HG02943 (cell line): ENCODE measurements around the gene CORO7.

Experiments
- ATAC-seq: cut with Tn5 transposase; IDR thresholded peaks from one replicate; pipeline ENCODE4 v1.9.1; 2021; ENCODE audit warnings: mild to moderate bottlenecking, low read depth, moderate library complexity; ENCODE audit not compliant: unreplicated experiment

The CORO7 gene

DNA sequence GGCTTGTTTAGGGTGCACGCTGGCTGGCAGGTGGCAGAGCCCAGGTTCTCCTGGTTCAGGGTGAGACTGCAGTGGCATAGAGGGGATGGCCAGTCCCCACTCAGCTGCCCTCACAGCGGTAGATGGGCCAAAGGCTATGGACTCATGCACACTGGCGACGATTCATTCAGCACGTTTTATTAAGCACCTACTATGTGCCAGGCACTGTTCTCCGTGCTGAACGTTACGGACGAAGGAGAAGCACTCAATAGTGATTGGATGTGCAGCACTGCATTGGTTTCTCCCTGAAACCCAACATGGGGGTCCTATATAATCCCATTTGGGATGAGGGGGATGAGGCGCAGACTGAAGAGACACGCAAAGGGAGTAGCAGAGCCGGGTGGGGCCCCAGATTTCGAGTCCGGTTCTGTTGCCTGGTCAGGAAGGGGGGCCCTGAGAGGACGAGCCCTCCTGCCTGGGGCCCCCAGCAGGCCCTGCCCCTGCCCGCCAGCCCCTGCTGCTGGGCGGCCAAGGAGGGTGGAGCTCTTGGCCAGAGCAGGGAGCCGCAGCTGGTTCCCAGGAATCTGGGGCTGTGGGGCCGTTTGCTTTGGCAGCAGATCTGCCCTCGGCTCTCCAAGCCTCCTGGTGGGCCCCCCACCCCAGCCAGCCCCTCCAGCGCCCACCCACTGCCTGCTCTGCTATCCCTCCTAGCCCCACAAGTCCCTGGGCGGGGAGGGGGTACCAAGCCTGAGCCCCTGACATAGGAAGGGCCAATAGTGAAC is 91.7 kb downstream of the CORO7 start:
- ATAC-seq, result no peak

DNA sequence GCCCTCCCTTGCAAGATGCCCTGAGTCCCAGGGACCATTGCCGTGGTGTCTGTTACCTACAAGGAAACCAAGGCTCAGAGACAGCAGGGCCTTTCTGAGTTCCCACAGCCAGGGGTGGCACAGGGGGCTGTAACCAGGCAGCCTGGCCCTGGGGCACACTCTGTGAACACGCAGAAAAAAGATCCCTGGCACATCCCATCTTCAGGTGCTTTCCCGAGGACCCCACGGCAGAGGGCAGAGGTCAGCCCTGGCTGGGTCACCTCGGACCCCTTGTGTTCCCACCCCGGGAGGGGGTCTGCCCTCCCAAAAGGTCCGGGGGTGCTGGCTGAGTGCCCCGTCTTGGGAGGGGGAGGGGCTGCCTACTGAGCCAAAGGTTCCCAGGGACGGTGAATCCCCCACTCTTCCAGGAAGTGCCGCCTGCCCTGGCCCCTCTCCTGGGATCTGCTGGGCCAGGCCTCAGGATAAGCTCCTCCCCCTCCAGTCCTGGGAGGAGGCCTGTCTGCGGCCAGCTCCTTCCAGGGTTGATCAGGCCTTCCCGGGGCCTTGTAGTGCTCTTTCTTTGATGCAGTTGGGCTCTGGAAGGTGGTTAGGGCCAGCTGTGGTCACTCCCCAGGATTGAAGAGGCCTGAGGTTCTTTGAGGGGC is 92.4 kb downstream of the CORO7 start:
- no peak for ATAC-seq

- no peak for ATAC-seq
Measured at GRCh38 chr16:4323071-4323844, 93.1 kb downstream of the CORO7 start.

DNA sequence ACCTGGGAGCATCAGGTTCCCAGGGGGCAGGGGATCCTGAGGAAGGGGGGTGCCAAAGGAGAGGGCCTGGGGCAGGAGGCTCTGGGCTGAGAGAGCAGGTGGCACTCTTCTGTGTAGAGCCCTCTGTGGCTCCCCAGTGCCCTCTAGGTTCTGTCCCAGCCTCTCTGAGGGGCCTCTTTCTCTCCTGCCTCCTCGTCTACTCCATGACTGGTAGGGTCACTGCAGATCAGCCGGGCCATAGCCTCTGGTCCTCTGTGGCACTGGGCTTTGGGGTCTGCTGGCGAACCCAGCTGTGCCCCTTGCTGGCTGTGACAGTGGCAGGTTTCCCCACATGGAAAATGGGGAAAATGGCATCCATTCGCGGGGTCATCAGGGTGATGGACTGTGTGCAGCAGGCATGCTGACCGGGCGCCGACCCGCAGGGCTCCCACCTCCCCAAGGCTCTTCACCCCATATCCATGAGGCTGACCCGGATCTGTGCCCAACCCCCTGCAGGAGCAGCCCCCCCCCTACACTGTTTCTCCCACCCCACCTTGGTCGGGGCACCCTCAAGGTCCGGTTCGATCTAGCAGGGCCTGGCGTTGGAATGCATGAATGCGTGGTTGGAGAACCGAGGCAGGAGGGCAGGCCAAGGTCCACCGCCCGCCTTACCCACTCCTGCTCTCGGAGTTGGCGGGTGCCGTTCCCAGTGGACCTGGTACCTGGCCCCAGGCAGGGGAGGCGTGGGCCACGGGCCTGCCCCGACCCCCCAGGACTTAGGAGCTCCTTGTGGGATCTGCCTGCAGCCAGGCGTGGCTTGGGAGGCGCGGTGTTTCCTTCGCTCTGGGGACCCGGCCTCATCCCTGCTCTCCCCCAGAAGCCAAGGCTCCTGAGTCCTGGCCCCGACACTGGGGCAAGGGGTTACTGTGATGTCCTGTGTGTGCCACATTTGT is 94.0 kb downstream of the CORO7 start:
- no peak for ATAC-seq

- ATAC-seq, result no peak
Measured at GRCh38 chr16:4321286-4322120, 94.9 kb downstream of the CORO7 start.

DNA sequence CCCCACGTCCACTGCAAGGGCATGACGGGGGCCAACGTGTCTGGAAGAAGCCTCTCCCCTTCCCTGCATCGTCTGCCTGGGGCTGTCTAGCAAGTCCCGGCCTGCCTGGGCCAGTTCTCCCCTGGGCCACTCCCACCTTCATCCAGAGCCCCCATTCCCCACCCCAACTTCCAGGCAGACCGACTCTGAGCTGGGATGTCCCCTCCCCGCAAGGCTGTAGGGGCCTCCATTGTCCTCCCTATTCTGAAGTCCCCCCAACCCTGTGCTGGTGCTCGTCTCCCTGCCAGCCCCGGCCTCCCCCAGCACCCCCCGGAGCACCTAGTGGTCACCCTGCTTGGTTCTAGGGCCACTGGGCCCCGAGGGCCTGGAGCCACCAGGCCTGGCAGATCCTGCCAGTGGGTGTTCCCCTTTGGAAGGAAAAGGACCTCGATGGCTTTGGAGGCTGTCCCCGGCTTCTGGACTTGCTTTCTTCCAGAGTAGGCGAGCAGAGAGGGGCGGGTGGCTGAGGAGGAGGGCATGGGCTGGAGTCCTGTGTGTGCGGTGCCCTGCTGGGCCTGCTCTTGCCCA is 95.7 kb downstream of the CORO7 start:
- no peak for ATAC-seq

DNA sequence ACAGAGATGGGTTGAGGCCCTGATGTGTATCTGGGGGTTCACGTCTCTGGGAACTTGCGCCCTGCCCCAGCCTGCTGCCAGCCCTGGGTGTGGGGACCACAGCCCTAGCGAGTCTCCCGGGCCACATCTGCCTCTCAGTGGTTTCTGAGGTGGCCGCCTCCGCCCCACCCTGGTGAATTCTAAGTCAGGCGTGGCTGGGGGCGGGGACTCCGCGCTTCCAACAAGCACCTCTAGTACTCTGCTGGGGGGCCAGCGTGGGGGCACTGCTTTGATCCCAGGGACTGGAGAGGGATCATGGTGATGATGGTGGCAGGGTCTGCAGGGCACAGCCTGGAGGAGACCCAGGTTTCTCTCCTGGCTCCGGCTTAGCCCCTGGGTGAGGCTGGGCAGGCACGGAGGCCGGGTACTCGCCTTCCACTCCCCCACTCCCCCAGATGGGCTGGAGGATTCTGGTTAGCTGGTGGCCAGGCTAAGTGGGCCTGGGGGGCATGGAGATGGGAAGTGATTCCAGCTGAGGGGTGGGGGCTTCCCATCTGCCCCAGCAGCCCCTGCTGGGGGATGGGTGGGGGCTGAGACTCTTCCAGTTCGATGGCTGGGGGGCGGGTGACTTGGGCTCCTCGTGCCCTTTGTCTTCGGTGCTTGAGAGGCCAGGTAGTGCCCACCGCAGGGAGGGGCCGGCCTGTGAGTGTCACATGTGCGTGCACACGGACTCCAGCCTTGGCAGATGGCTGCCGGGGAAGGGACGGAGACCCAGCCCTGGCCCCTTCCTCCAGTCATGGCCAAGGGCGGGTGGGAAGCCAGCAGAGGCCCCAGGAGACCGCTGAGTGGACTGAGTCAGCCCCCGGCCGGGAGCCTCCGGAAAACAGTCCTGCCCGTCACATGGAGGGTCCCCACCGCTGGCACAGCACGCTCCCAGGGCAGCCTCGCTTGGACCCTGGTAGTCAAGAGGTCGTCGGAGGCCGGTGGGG is 96.7 kb downstream of the CORO7 start:
- ATAC-seq, result no peak

DNA sequence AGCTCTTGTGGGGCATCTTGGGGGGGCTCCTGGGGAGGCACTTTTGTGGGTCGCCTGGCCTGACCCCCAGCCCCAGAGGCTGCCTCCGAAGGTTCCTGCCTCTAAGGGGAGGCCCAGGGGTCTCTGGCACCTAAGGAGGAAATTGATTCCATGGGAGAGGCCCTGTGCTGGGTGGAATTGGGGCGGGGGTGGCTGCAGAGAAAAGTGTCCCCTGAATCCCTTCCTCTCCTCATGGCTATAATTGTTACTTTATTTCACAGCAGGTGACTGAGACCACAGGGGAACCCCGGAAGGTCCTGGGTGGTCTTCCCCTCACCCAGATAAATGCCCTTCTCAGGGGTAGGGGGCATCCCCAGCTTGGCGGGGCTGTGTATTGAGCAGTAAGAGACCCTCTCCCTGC is 97.4 kb downstream of the CORO7 start:
- no peak for ATAC-seq

- ATAC-seq, result no peak
Measured at GRCh38 chr16:4318451-4318910, 97.9 kb downstream of the CORO7 start.

DNA sequence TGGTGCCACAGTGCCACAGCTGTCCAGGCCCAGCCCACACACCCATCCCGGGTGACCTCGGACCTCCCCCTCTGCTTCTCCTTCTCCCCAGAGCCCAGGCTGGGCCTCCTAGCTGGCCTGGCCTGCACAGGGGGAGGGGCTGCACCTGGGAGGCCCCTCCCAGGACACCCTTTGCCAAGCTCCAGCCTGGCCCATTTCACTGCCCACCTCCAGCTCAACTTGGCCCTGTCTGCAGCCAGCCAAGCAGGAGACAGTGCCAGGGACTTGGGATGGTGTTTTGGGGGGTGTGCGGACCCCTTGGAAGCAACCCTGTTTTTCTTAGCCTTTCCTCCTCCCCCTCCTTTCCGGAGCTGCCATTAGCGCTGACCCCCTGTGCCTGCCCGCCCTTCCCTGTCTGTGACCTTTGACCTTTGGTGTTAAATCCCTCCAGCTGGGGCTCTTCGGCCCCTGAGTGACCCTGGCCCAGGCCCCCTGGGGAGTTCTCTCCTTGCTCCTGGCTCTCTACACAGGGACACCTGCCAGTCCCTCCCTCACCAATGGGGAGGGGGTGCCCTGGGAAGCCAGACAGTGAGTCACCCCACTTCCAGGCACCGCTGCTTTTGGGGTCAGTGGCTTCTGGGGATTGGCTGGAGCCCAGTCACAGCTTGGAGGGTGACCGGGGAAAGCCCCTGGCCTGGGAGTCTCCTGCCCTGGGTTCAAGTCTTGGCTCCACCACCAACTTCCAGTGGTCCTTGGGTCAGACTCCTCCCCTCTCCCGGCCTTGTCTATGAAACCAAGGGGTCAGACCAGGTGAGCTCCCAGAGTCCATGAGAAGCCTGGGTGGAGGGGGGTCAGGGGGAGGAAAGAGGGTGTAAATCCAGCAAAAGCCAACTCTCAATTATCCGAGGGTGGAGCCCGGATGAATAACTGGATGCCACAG is 98.6 kb downstream of the CORO7 start:
- ATAC-seq, result no peak

- no peak for ATAC-seq
Measured at GRCh38 chr16:4316864-4317531, 99.4 kb downstream of the CORO7 start.

DNA sequence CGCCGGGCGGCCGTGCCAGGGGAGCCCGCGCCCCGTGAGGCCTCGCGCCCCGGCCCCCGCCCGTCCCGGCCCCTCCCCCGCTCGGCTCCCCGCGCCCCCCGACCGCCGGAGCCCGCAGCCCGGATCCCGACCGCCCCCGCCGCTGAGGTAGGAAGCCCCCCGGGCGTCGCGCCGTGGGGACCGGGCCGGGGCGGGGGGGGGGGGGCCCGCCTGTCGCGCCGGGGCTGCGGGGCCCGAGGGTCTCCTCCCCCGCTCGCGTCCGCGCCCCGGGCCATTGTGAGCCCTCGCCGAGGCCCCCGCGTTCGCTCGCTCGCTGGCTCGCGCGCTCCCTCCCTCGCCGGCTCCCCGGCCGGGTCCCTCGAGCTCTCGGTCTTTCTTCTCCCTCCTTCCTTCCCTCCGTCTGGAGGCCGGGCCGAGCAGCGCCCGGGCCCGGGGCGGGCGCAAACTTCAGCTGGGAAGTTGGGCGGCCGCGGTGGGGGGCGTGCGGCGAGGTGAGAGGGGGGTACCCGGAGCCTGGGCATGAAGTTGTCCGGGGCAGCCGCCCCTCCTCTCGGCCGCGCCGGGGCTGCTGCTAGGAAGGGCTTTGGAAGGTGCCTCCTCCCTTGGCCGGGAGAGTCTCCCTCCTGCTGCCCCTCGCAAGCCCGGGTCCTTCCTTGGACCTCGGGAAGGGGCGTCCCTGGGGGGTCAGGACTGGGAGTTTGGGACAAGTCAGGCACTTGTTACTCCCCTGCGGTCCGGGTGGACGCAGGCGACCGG is 100.1 kb downstream of the CORO7 start:
- no peak for ATAC-seq

- ATAC-seq, result no peak
Measured at GRCh38 chr16:4315186-4316107, 100.9 kb downstream of the CORO7 start, which contains the start of gene GLIS2. GLIS2 (plus strand) TSS chr16:4316067; CDS start chr16:4332281, 16,214 bp downstream.

DNA sequence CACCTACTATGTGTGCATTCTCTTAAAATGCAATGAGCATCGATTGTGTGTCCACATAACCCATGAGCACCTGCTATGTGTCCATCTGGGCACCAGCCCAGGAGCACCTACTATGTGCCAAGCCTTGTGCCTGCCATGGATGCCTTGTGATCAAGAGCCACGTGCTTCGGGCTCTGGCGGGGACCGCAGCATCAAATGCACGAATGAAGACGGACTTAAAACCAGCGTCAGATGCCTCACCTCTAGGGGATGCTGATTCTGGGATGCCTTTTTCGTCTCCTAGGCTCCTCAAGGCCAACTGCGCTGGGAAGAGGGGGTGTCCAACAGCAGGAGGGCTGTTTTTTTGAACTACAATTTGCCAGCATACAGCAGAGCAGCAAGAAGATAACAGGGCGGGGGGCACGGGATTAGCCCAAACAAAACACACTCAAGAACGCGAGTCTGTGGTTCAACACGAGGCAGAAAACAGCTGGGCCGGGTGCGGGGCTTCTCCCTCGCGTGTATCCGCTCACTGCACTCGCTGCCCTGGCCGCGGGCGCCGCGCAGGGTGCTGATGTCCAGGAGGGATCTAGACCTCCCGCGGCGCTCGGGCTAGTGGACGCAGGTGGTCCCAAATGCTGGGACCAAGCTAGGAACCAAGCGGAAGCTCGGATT is 101.7 kb downstream of the CORO7 start:
- ATAC-seq, result no peak
